ENCODE data around the gene GRIPAP1.

The GRIPAP1 gene

DNA sequence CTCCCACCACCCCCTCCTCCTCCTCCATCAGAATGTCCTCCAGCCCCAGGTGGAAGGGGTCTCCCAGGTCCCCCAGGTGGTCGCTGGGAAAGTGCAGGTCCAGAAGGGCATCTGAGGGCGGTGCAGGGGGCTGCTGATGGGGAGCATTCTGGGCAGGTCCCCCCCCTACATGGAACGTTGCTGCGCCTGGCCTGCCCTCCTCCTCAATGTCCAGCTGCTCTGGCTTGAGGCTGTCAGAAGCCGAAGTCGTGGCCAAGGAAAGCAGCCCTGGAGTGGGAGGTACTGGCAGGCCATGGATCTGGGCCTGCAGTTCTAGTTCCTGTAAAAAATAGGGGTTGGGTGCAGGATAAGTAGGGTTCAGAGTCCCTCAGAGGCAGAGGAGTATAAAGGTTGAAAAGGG, 28.2 kb upstream of the GRIPAP1 start:
- Histone ChIP-seq H3K9me3 (ENCODE audit: control insufficient read depth, insufficient read depth, low read depth, low read length) (peaks cover 2% of the 10 kb centered on the region; the same call in 1 of the 2 replicates), H3K27ac (ENCODE audit: low read depth, low read length) (no peak overlapping the region; the same call in 1 of the 2 replicates), H3K36me3 (ENCODE audit: control insufficient read depth, insufficient read depth, low read length) (peaks cover 67% of the 10 kb centered on the region), H3K27me3 (ENCODE audit: control insufficient read depth, insufficient read depth, low read length) (no peaks in the 10 kb centered on the region), H3K4me3 (ENCODE audit: low read depth, low read length) (no peak overlapping the region), H3K4me1 (ENCODE audit: control insufficient read depth, insufficient read depth, low read length) (peaks cover 11% of the 10 kb centered on the region; the same call in 1 of the 2 replicates), H3K9ac (ENCODE audit: low read length) (no peak overlapping the region)

DNA sequence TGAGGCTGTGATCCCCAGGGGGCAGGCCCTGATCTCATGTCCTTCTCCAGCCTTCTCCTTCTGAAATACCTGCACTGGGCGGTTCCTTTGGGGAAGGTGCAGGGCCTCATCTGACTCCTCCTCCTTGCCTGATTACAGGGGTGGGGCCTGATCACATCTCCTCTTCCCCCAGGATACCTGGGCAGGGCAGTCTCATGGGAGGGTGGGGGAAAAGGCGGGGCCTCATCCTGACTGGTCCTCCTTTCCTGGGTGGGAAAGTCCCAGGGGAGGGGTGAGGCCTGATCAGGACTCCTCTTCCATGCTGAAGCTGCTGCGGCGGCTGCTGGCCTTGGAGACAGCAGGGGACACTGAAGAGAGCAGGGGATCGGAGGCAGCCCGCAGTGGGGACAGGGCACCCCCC, 27.8 kb upstream of the GRIPAP1 start:
- peaks cover 66% of the 10 kb centered on the region for H3K36me3 ChIP-seq (ENCODE audit: control insufficient read depth, insufficient read depth, low read length)
- peaks cover 11% of the 10 kb centered on the region; the same call in 1 of the 2 replicates for H3K4me1 ChIP-seq (ENCODE audit: control insufficient read depth, insufficient read depth, low read length)
- H3K27me3 ChIP-seq (ENCODE audit: control insufficient read depth, insufficient read depth, low read length): no peaks in the 10 kb centered on the region
- H3K27ac ChIP-seq (ENCODE audit: low read depth, low read length): no peak overlapping the region
- H3K9me3 ChIP-seq (ENCODE audit: control insufficient read depth, insufficient read depth, low read depth, low read length): peaks cover 2% of the 10 kb centered on the region; the same call in 1 of the 2 replicates
- H3K4me3 ChIP-seq (ENCODE audit: low read depth, low read length): no peak overlapping the region
- no peak overlapping the region for H3K9ac ChIP-seq (ENCODE audit: low read length)

DNA sequence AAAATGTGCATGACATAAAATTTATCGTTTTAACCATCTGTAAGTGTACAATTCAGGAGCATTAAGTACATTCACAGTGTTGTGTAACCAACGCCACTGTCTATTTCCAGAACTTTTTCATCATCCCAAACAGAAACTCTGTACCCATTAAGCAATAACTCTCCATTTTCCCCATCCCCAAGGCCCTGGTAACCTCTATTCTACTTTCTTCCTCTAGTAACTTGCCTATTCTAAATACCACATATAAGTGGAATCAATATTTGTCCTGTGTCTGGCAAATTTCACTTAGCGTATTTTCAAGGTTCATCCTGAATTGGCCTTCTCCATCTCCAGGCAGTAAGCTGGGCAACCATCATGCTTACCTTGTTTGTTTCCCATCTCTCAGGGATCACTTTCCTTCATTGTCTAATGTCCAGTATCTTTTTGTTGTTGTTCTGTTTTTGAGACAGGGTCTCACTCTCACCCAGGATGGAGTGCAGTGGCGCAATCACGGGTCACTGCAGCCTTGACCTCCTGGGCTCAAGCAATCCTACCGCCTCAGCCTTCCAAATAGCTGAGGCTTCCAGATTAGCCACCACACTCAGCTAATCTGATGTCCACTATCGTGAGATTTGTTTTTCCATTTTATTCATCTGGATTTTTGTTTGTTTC, 17.7 kb upstream of the GRIPAP1 start:
- Histone ChIP-seq H3K4me3 (ENCODE audit: low read depth, low read length) (no peak overlapping the region), H3K9me3 (ENCODE audit: control insufficient read depth, insufficient read depth, low read depth, low read length) (peaks cover 4% of the 10 kb centered on the region; the same call in 1 of the 2 replicates), H3K4me1 (ENCODE audit: control insufficient read depth, insufficient read depth, low read length) (no peaks in the 10 kb centered on the region), H3K27me3 (ENCODE audit: control insufficient read depth, insufficient read depth, low read length) (no peaks in the 10 kb centered on the region), H3K36me3 (ENCODE audit: control insufficient read depth, insufficient read depth, low read length) (peaks cover 7% of the 10 kb centered on the region), H3K27ac (ENCODE audit: low read depth, low read length) (no peak overlapping the region), H3K9ac (ENCODE audit: low read length) (no peak overlapping the region)

DNA sequence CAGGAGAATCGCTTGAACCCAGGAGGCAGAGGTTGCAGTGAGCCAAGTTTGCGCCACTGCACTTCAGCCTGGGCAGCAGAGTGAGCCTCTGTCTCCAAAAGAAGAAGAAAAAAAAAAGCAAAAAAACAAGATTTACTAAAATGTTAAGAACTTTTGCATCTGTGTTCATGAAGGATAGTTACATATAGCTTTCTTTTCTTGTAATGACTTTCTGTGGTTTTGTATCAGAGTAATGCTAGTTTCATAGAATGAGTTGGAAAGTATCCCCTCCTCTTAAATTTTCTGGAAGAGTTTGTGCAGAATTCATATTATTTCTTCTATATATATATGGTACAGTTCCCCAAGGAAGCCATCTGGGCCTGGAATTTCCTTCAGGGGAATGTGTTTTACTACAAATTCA, 17.0 kb upstream of the GRIPAP1 start:
- no peaks in the 10 kb centered on the region; the same call in 1 of the 2 replicates for H3K9me3 ChIP-seq (ENCODE audit: control insufficient read depth, insufficient read depth, low read depth, low read length)
- H3K27ac ChIP-seq (ENCODE audit: low read depth, low read length): no peak overlapping the region
- H3K36me3 ChIP-seq (ENCODE audit: control insufficient read depth, insufficient read depth, low read length): no peaks in the 10 kb centered on the region
- no peak overlapping the region for H3K4me3 ChIP-seq (ENCODE audit: low read depth, low read length)
- no peaks in the 10 kb centered on the region for H3K4me1 ChIP-seq (ENCODE audit: control insufficient read depth, insufficient read depth, low read length)
- no peak overlapping the region for H3K9ac ChIP-seq (ENCODE audit: low read length)
- H3K27me3 ChIP-seq (ENCODE audit: control insufficient read depth, insufficient read depth, low read length): no peaks in the 10 kb centered on the region

DNA sequence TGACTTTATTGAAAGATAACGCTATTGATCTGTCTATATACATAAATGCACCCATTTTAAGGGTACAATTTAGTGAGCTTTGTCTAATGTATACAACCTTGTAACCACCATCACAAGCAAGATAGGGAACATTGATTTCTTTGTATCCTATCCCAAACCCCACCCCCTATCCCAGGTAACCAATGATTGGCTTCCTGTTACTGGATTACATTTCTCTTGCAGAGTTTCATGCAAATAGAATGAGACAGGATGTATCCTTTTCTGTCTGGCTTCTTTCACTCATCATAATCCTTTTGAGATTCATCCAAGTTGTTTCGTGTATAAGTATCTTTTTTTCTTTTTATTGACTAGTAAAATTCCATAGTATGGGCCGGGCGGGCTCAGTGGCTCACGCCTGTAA, 1.6 kb upstream of the GRIPAP1 start:
- Histone ChIP-seq H3K36me3 (ENCODE audit: control insufficient read depth, insufficient read depth, low read length) (peaks cover 10% of the 10 kb centered on the region), H3K9me3 (ENCODE audit: control insufficient read depth, insufficient read depth, low read depth, low read length) (peaks cover 4% of the 10 kb centered on the region; the same call in 1 of the 2 replicates), H3K4me3 (ENCODE audit: low read depth, low read length) (no peak overlapping the region), H3K9ac (ENCODE audit: low read length) (no peak overlapping the region), H3K27ac (ENCODE audit: low read depth, low read length) (no peak overlapping the region), H3K4me1 (ENCODE audit: control insufficient read depth, insufficient read depth, low read length) (0 out of 2 replicates have a peak, but pooled peaks cover 5% of the 10 kb centered on the region), H3K27me3 (ENCODE audit: control insufficient read depth, insufficient read depth, low read length) (no peaks in the 10 kb centered on the region)

DNA sequence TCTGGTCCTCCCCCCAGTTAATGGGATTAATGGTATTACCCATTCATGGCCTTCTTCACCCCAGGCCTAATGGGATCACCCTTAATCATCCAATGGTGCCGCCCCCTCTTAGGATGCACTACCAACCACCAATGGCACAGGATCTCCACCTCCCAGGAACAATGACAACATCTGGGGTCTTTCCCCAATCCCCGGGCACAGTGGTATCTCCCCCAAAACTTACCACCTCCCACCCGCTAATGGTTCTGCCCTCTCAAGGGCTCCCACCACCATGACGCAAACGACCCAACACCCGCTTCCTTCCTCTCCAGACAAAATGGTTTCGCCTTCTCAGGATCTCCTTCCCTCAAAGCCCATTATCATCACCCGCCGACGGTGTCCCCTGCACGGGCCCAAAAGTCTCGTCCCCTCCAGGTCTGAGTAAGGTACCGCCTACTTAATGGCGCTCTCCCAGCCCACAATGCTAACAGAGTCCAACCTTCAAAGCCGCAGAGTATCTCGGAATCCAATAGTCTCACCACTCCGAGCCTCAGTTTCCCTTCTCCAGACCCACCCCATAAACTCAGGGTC, 458 bp downstream of the GRIPAP1 start:
- H3K27ac ChIP-seq (ENCODE audit: low read depth, low read length): peak overlapping the region; percentile 92
- H3K27me3 ChIP-seq (ENCODE audit: control insufficient read depth, insufficient read depth, low read length): no peaks in the 10 kb centered on the region
- H3K9ac ChIP-seq (ENCODE audit: low read length): peak overlapping the region; percentile 94
- H3K4me3 ChIP-seq (ENCODE audit: low read depth, low read length): peak overlapping the region; percentile 83
- peaks cover 8% of the 10 kb centered on the region; the same call in 1 of the 2 replicates for H3K9me3 ChIP-seq (ENCODE audit: control insufficient read depth, insufficient read depth, low read depth, low read length)
- H3K4me1 ChIP-seq (ENCODE audit: control insufficient read depth, insufficient read depth, low read length): 0 out of 2 replicates have a peak, but pooled peaks cover 5% of the 10 kb centered on the region
- peaks cover 31% of the 10 kb centered on the region for H3K36me3 ChIP-seq (ENCODE audit: control insufficient read depth, insufficient read depth, low read length)

DNA sequence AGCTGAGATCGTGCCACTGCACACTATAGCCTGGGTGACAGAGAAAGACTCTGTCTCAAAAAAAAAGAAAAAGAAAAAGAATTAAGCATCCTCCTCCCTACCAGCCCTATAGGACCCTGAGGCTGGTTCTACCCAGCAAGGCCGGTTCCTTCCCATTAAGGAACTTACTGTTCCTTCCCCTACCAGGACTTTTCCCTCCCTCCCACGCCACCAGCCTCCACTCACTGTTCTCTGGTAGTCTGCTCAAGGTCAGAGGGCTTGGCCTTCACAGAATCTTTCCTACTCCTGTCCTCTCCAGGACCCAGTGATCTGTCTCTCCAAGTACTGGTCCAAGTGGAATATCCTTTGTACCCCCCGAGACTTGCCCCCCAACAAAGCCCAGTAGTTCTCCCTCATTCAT, 1.4 kb downstream of the GRIPAP1 start:
- peaks cover 40% of the 10 kb centered on the region for H3K36me3 ChIP-seq (ENCODE audit: control insufficient read depth, insufficient read depth, low read length)
- no peaks in the 10 kb centered on the region for H3K27me3 ChIP-seq (ENCODE audit: control insufficient read depth, insufficient read depth, low read length)
- H3K9me3 ChIP-seq (ENCODE audit: control insufficient read depth, insufficient read depth, low read depth, low read length): peaks cover 8% of the 10 kb centered on the region; the same call in 1 of the 2 replicates
- no peak overlapping the region for H3K4me3 ChIP-seq (ENCODE audit: low read depth, low read length)
- no peak overlapping the region for H3K27ac ChIP-seq (ENCODE audit: low read depth, low read length)
- no peak overlapping the region for H3K9ac ChIP-seq (ENCODE audit: low read length)
- H3K4me1 ChIP-seq (ENCODE audit: control insufficient read depth, insufficient read depth, low read length): 0 out of 2 replicates have a peak, but pooled peaks cover 5% of the 10 kb centered on the region

DNA sequence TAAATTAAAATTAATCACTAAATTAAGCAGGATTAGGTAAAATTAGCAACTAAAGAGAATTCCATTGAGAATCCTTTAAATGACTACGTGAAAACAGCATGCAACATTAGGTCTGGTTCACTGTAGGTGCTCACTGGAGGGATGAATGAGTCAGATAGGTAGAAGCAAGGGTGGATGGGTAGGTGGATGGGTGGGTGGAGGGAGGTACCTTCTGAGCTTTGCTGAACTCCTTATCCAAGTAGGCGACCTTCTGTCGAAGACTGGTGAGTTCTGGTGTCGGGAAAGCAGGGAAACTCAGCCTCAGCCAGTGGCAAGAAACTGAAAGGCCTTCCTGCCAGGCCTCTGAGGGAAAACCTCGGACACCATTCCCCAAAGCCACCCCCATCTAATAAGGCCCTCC, 3.0 kb downstream of the GRIPAP1 start:
- Histone ChIP-seq H3K4me1 (ENCODE audit: control insufficient read depth, insufficient read depth, low read length) (0 out of 2 replicates have a peak, but pooled peaks cover 5% of the 10 kb centered on the region), H3K27ac (ENCODE audit: low read depth, low read length) (no peak overlapping the region), H3K27me3 (ENCODE audit: control insufficient read depth, insufficient read depth, low read length) (no peaks in the 10 kb centered on the region), H3K9me3 (ENCODE audit: control insufficient read depth, insufficient read depth, low read depth, low read length) (peaks cover 8% of the 10 kb centered on the region; the same call in 1 of the 2 replicates), H3K4me3 (ENCODE audit: low read depth, low read length) (no peak overlapping the region), H3K36me3 (ENCODE audit: control insufficient read depth, insufficient read depth, low read length) (peaks cover 48% of the 10 kb centered on the region), H3K9ac (ENCODE audit: low read length) (no peak overlapping the region)

DNA sequence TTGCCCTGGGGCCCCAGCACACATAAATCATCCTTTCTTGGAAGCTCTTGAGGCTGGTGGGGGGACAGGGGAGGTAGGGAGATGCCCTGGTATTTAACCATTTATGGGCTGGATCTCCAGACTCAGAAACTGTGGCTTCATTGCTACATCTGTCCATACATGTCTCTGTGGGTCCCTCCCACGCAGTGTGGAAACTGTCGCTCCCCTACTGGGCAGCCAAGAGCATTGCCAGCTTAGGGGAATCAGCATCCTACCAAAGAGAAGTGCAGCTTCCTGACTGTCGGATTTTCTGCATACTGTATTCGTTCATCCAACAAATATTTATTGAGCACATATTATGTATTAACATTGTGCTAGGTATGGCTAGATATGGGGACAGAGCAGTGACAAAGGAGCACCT, 3.7 kb downstream of the GRIPAP1 start:
- H3K27ac ChIP-seq (ENCODE audit: low read depth, low read length): no peak overlapping the region
- H3K27me3 ChIP-seq (ENCODE audit: control insufficient read depth, insufficient read depth, low read length): no peaks in the 10 kb centered on the region
- H3K9ac ChIP-seq (ENCODE audit: low read length): no peak overlapping the region
- peaks cover 8% of the 10 kb centered on the region; the same call in 1 of the 2 replicates for H3K9me3 ChIP-seq (ENCODE audit: control insufficient read depth, insufficient read depth, low read depth, low read length)
- no peak overlapping the region for H3K4me3 ChIP-seq (ENCODE audit: low read depth, low read length)
- H3K4me1 ChIP-seq (ENCODE audit: control insufficient read depth, insufficient read depth, low read length): no peaks in the 10 kb centered on the region
- peaks cover 53% of the 10 kb centered on the region for H3K36me3 ChIP-seq (ENCODE audit: control insufficient read depth, insufficient read depth, low read length)

DNA sequence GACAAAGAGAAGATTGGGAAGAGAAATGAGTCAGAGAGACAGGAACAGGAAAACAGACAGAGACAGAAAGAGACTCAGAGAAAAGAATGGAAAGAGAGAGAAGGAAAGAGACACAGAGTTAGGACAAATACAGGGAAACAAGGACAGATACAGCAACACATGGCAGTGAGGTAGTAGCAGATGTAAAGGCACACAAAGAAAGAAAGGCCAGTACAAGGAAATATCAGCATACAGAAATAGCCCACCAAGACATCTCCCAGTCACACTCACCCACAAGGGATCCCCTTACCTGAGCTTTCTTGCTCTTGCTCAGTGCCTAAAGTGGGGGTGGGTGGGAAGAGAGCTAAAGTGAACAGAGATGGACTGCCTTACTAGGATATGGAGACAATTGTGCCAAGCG, 4.2 kb downstream of the GRIPAP1 start:
- H3K27me3 ChIP-seq (ENCODE audit: control insufficient read depth, insufficient read depth, low read length): no peaks in the 10 kb centered on the region
- H3K9me3 ChIP-seq (ENCODE audit: control insufficient read depth, insufficient read depth, low read depth, low read length): peaks cover 8% of the 10 kb centered on the region; the same call in 1 of the 2 replicates
- peaks cover 58% of the 10 kb centered on the region for H3K36me3 ChIP-seq (ENCODE audit: control insufficient read depth, insufficient read depth, low read length)
- no peak overlapping the region for H3K9ac ChIP-seq (ENCODE audit: low read length)
- no peaks in the 10 kb centered on the region for H3K4me1 ChIP-seq (ENCODE audit: control insufficient read depth, insufficient read depth, low read length)
- no peak overlapping the region for H3K27ac ChIP-seq (ENCODE audit: low read depth, low read length)
- no peak overlapping the region for H3K4me3 ChIP-seq (ENCODE audit: low read depth, low read length)

DNA sequence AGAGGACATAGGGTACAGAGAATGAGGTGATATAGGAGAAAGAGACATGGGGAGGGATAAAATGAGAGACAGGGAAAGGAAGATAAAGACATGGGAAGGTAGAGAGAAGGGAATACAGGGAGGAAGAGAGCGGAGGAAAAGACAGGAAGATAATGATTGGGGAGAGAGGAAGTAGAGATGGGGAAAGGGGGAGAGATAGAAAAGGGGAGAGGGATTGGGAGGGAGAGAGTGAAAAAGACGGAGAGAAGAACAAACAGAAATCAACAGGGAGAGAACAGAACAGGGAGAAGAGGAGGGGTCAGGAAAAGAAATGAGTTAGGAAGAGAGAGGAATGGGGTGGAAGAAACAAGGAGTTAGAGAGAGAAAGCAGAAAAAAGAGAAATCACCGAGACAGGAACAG, 4.6 kb downstream of the GRIPAP1 start:
- H3K9me3 ChIP-seq (ENCODE audit: control insufficient read depth, insufficient read depth, low read depth, low read length): peaks cover 8% of the 10 kb centered on the region; the same call in 1 of the 2 replicates
- H3K36me3 ChIP-seq (ENCODE audit: control insufficient read depth, insufficient read depth, low read length): peaks cover 60% of the 10 kb centered on the region
- H3K9ac ChIP-seq (ENCODE audit: low read length): no peak overlapping the region
- H3K4me1 ChIP-seq (ENCODE audit: control insufficient read depth, insufficient read depth, low read length): no peaks in the 10 kb centered on the region
- H3K4me3 ChIP-seq (ENCODE audit: low read depth, low read length): no peak overlapping the region
- H3K27ac ChIP-seq (ENCODE audit: low read depth, low read length): no peak overlapping the region
- no peaks in the 10 kb centered on the region for H3K27me3 ChIP-seq (ENCODE audit: control insufficient read depth, insufficient read depth, low read length)
